GM21381 (cell line): ENCODE results near the gene VSX1.

Source experiments
- ATAC-seq: cut with Tn5 transposase; IDR thresholded peaks from one replicate; pipeline ENCODE4 v1.9.1; 2021; ENCODE audit warnings: mild to moderate bottlenecking, moderate library complexity; ENCODE audit not compliant: unreplicated experiment

Gene VSX1

GRCh38 chr20:25054096-25054820 lies 27.7 kb downstream of the VSX1 start:
- ATAC-seq: no peak

DNA sequence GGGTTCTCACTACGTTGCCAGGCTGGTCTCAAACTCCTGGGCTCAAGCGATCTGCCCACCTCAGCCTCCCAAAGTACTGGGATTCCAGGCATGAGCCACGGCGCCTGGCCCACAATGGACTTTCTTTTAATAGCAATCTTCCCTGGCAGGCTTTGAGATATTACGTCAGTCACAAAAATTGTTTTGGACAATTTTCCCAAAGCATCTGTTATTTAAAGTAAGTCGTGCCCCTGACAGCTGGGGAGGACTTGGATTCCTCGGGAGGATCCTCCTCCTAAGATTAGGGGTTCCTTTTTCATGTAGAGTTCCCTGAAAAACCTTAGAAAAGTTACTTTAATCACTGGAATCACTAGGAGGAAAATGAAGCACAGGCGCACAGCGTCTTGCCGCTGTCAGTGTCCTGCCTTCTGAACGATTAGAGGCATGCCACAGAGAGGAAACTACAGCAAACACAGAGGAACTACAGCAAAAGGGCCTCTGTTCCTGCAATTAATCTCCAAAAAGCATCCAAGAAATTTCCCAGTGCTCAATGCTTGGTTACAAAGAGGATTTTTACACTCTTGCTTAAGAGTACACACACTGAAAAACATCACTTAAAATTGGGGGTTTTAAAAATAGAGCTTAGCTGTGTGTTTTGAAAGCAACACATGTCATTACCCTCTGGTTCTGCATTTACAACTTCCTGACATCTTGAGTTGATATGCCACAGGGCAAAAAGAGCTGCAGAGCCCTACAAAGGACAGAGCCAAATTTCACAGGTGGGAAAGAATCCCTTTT lies 28.5 kb downstream of the VSX1 start:
- no peak for ATAC-seq

DNA sequence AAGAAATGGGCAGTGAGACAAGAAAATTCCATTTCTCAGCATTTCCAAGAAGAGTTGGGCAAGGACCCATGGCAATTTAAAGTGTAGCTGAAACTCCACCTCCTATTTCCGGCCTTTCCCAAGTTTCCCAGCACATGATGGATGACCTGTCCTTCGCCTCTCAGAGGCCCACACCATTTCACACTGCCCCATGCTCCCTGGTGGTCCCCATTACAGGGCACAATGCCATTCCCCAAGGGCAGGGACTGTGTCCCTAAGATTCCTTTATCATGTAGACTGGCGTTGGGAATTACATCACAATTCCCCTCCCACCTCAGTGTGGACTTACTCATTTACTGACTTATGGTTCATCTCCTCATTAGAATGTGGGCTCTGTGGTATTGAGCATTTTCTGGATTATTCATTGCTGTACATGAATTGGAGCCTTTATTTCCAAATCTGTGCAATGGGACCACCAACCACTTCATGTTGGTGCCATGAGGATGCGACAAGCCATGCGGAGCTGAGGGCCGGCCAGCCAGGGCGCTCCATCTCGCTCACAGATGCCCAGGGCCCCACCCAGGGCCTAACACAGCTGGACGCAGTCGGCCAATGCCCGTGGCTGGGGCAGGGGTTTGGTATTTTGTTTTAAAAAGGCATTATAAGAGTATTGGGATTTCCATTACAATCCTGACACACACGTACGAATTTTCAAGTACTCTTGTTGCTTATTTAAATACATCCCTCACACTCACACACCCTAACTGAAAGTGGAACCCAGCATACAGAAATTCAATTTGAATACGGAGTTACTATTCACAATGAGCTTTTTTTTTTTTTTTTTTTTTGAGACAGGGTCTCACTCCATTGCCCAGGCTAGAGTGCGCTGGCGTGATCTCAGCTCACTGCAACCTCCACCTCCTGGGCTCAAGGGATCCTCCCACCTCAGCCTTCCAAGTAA lies 29.4 kb downstream of the VSX1 start:
- ATAC-seq: no peak

DNA sequence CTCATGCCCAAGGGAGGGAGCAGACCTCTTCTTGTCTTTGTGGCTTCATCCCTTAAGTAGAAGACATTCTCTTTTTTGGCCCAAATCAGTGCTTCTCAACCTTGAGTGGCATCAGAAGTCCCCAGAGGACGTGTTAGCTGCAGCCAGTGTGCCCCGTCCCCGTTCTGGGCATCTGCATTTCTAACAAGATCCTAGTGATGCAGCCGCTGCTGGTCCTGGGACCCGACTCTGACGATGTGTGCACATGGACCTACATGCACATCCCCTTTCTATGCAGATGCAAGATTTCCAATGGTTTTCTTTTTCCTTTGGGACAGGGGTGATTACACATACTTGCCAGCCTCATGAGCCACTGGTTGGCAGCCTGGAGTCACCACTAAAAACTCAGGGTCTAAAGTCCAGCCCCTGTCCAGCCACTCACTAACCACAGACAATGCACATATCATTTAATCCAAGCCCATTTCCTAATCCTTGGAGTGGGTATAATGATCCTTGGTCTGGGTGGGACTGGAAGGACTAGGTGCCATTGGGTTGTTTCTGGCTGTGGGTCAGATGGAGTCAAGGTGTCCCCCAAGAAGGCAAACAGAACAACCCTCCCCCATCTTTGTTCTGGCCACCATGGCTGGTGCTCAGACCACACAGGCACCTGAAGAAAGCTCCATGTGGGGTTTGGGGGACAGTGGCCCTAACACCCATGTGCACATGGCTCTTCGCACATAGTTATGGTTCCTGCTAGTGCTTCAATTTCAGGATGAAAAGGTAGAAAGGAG lies 30.4 kb downstream of the VSX1 start:
- ATAC-seq: no peak

DNA sequence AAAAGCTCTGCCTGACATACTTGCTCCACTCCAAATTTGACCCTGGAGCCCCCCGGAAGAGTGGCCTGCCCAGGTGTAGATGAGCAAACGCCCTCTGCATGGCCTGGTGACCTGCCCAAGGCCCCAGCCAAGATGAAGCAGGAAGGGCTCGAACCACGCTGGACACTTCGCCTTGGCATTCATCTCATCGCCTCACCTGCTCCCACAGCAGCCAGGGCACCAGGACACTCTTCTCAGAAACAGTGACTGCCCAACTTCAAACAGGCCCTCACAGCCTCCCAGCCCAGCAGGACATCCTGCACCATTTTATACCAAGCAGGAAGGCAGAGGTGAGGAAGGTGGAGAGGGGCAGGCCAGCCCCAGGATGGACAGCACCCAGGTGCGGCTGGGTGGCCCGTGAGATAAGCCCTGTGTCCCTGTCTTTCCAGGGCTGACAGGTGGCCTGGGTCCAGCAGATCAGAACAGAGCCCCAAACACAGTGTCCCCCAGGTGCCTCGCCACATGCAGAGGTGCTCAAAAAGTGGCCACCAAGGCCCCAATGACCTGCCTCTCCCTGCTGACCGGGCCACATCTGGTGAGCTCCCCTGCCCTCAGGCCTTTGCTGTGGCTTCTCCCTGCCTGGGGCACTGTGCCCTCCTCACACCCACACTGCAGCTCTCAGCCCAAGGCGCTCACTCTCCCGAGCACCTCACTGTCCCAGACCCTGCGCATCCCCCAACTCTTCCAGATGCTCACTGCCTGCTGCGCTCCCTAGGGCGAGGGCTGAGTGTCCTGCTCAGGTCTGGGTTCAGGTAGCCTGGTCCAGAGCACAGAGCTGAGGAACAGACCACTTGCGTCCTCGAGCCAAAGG lies 31.2 kb downstream of the VSX1 start:
- ATAC-seq: no peak

- ATAC-seq: no peak
Measured at GRCh38 chr20:25050082-25050481, 31.9 kb downstream of the VSX1 start.

GRCh38 chr20:25049261-25050060 lies 32.5 kb downstream of the VSX1 start:
- ATAC-seq: no peak

- no peak for ATAC-seq
Measured at GRCh38 chr20:25048519-25048952, 33.4 kb downstream of the VSX1 start.

DNA sequence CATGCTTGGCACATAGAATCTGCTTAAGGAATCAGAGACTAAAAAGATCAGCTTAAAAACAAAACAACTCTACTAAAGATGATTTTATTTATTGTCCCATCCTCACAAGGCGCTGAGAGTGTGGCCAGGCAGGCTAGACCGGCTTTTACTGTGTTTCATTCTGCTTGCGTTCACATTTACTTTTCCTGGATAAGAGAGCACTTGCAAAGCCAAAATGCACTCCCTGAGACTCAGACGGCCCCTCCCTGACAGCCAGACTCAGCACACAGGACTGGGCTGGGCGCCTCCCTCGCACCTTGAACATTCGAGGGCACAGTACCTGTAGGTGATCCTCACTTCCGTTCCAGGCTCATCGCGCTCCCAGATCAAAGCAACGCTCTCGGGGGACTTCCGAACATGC lies 34.2 kb downstream of the VSX1 start:
- no peak for ATAC-seq

- no peak for ATAC-seq
Measured at GRCh38 chr20:25046736-25047666, 34.9 kb downstream of the VSX1 start.

GRCh38 chr20:25046181-25046641 lies 35.7 kb downstream of the VSX1 start:
- ATAC-seq: no peak

DNA sequence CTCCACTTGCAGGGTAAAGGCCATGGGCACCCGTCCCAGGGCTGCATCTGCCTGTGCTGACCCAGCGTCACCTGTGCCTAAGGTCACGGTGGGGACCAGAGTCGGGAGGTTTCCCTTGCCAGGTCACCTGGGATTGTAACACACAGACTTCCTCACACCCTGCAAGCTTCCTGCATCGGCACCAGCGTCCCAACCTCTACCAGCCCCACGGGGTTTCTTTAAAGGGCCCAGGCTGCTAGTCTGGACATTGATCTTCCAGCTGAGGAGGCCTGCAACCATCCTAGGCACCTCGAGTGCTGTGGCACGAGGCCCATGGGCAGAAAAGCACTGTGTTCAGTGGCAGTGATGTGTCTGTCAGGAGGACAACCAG lies 36.6 kb downstream of the VSX1 start:
- ATAC-seq: no peak

GRCh38 chr20:25044660-25045342 lies 37.1 kb downstream of the VSX1 start:
- no peak for ATAC-seq

DNA sequence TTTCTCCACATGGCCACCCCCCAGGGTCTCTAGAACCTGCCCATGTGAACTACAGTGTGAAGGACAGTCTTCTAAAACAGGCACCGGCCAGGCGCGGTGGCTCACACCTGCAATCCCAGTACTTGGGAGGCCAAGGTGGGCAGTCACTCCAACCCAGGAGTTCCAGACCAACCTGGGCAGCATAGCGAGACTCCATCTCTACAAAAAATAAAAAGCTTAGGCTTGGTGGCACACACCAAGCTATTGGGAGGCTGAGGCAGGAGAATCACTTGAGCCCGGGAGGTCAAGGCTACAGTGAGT lies 37.7 kb downstream of the VSX1 start:
- ATAC-seq: no peak

- ATAC-seq: no peak
Measured at GRCh38 chr20:25043499-25044260, 38.3 kb downstream of the VSX1 start.
